ENCODE measurements around the gene SMAD1. TPM values are rescaled to one million over a fixed set of nuclear protein-coding genes. Genes with fewer than 3 reads are reported as not detected.
A peak's percentile ranks its signal among the peaks of the same experiment; 100 is the strongest.

SMAD1 gene
- total RNA-seq, 2 experiments from 2014 or later: 1.2 to 1.9 TPM

GRCh38 chr4:145540235-145540634 is 58.6 kb downstream of the SMAD1 start:
- no peak for ATAC-seq
- CTCF ChIA-PET: no interaction called here
- DNase-seq: no peak
- Mint-ChIP-seq H3K4me1 (no peaks in the 10 kb centered on the region), H3K36me3 (no peaks in the 10 kb centered on the region), H3K27me3 (peaks cover 43% of the 10 kb centered on the region), H3K9me3 (ENCODE audit: low read depth) (no peaks in the 10 kb centered on the region), H3K27ac (no peak overlapping the region), H3K4me3 (no peak overlapping the region)

GRCh38 chr4:145541346-145541745 is 59.7 kb downstream of the SMAD1 start:
- DNase-seq (no peak), ATAC-seq (no peak)
- no peak overlapping the region for H3K27ac Mint-ChIP-seq
- H3K27me3 Mint-ChIP-seq: peaks cover 43% of the 10 kb centered on the region
- CTCF ChIA-PET: no interaction called here
- no peak overlapping the region for H3K4me3 Mint-ChIP-seq
- no peaks in the 10 kb centered on the region for H3K9me3 Mint-ChIP-seq (ENCODE audit: low read depth)
- no peaks in the 10 kb centered on the region for H3K4me1 Mint-ChIP-seq
- no peaks in the 10 kb centered on the region for H3K36me3 Mint-ChIP-seq

GRCh38 chr4:145545031-145545430 is 63.4 kb downstream of the SMAD1 start:
- Mint-ChIP-seq H3K4me1 (no peaks in the 10 kb centered on the region), H3K4me3 (no peak overlapping the region), H3K9me3 (ENCODE audit: low read depth) (no peaks in the 10 kb centered on the region), H3K27ac (no peak overlapping the region), H3K36me3 (no peaks in the 10 kb centered on the region), H3K27me3 (peaks cover 20% of the 10 kb centered on the region)
- ATAC-seq: no peak
- CTCF ChIA-PET: interaction anchor here (1.7 kb wide), 1 partner anchor 12 kb away, joined by 5 read pairs; no protein-coding TSS in a partner anchor
- no peak for DNase-seq

- CTCF ChIA-PET: interaction anchor here (1.7 kb wide), 1 partner anchor 12 kb away, joined by 5 read pairs; no protein-coding TSS in a partner anchor
- no peaks in the 10 kb centered on the region for H3K36me3 Mint-ChIP-seq
- no peaks in the 10 kb centered on the region for H3K9me3 Mint-ChIP-seq (ENCODE audit: low read depth)
- H3K27me3 Mint-ChIP-seq: peaks cover 20% of the 10 kb centered on the region
- H3K27ac Mint-ChIP-seq: no peak overlapping the region
- H3K4me3 Mint-ChIP-seq: no peak overlapping the region
- no peak for DNase-seq
- no peaks in the 10 kb centered on the region for H3K4me1 Mint-ChIP-seq
- ATAC-seq: no peak
Observed at GRCh38 chr4:145545538-145546174, 64.0 kb downstream of the SMAD1 start.

GRCh38 chr4:145546175-145546915 is 64.7 kb downstream of the SMAD1 start:
- no peak overlapping the region for H3K4me3 Mint-ChIP-seq
- no peak for DNase-seq
- no peaks in the 10 kb centered on the region for H3K36me3 Mint-ChIP-seq
- ATAC-seq: no peak
- H3K27me3 Mint-ChIP-seq: peaks cover 18% of the 10 kb centered on the region
- no peaks in the 10 kb centered on the region for H3K4me1 Mint-ChIP-seq
- CTCF ChIA-PET: interaction anchor here (1.7 kb wide), 1 partner anchor 11 kb away, joined by 5 read pairs; no protein-coding TSS in a partner anchor
- no peak overlapping the region for H3K27ac Mint-ChIP-seq
- no peaks in the 10 kb centered on the region for H3K9me3 Mint-ChIP-seq (ENCODE audit: low read depth)

GRCh38 chr4:145551660-145552059 is 70.0 kb downstream of the SMAD1 start:
- no peak overlapping the region for H3K4me3 Mint-ChIP-seq
- no peak overlapping the region for H3K27ac Mint-ChIP-seq
- H3K9me3 Mint-ChIP-seq (ENCODE audit: low read depth): no peaks in the 10 kb centered on the region
- peaks cover 4% of the 10 kb centered on the region for H3K4me1 Mint-ChIP-seq
- H3K36me3 Mint-ChIP-seq: no peaks in the 10 kb centered on the region
- no peaks in the 10 kb centered on the region for H3K27me3 Mint-ChIP-seq
- DNase-seq (no peak), ATAC-seq (no peak)
- CTCF ChIA-PET: no interaction called here

- Mint-ChIP-seq H3K27me3 (no peaks in the 10 kb centered on the region), H3K4me3 (no peak overlapping the region), H3K36me3 (no peaks in the 10 kb centered on the region), H3K4me1 (peaks cover 4% of the 10 kb centered on the region), H3K27ac (no peak overlapping the region), H3K9me3 (ENCODE audit: low read depth) (no peaks in the 10 kb centered on the region)
- CTCF ChIA-PET: no interaction called here
- DNase-seq (no peak), ATAC-seq (no peak)
Observed at GRCh38 chr4:145552181-145552822, 70.6 kb downstream of the SMAD1 start.

GRCh38 chr4:145553375-145553774 is 71.7 kb downstream of the SMAD1 start:
- CTCF ChIA-PET: no interaction called here
- Mint-ChIP-seq H3K27me3 (no peaks in the 10 kb centered on the region), H3K36me3 (no peaks in the 10 kb centered on the region), H3K4me3 (no peak overlapping the region), H3K9me3 (ENCODE audit: low read depth) (no peaks in the 10 kb centered on the region), H3K4me1 (peaks cover 4% of the 10 kb centered on the region), H3K27ac (no peak overlapping the region)
- ATAC-seq: no peak
- DNase-seq: no peak

- Mint-ChIP-seq H3K4me1 (peaks cover 4% of the 10 kb centered on the region), H3K4me3 (no peak overlapping the region), H3K27me3 (peaks cover 4% of the 10 kb centered on the region), H3K9me3 (ENCODE audit: low read depth) (no peaks in the 10 kb centered on the region), H3K36me3 (no peaks in the 10 kb centered on the region), H3K27ac (no peak overlapping the region)
- ATAC-seq (no peak), DNase-seq (no peak)
- CTCF ChIA-PET: no interaction called here
Observed at GRCh38 chr4:145554691-145555090, 73.0 kb downstream of the SMAD1 start.

GRCh38 chr4:145557720-145558119 is 76.1 kb downstream of the SMAD1 start:
- CTCF ChIA-PET: interaction anchor here (0.7 to 1.3 kb wide), 10 partner anchors 10 to 379 kb away, joined by 3 to 6 read pairs (median 4); no protein-coding TSS in a partner anchor
- Mint-ChIP-seq H3K9me3 (ENCODE audit: low read depth) (no peaks in the 10 kb centered on the region), H3K27me3 (peaks cover 11% of the 10 kb centered on the region), H3K4me1 (peaks cover under 1% of the 10 kb centered on the region), H3K36me3 (no peaks in the 10 kb centered on the region), H3K27ac (no peak overlapping the region), H3K4me3 (no peak overlapping the region)
- ATAC-seq (peak; percentile 71), DNase-seq (peak; percentile 61)

GRCh38 chr4:145563293-145563985 is 81.8 kb downstream of the SMAD1 start:
- Mint-ChIP-seq H3K4me1 (no peaks in the 10 kb centered on the region), H3K9me3 (ENCODE audit: low read depth) (no peaks in the 10 kb centered on the region), H3K27me3 (peaks cover 20% of the 10 kb centered on the region), H3K4me3 (no peak overlapping the region), H3K27ac (no peak overlapping the region), H3K36me3 (no peaks in the 10 kb centered on the region)
- no peak for ATAC-seq
- CTCF ChIA-PET: interaction anchor here (1.0 kb wide), 1 partner anchor 54 kb away, joined by 3 read pairs; no protein-coding TSS in a partner anchor
- no peak for DNase-seq

GRCh38 chr4:145564540-145564939 is 82.9 kb downstream of the SMAD1 start:
- CTCF ChIA-PET: no interaction called here

GRCh38 chr4:145565328-145565727 is 83.7 kb downstream of the SMAD1 start:
- Mint-ChIP-seq H3K9me3 (ENCODE audit: low read depth) (peaks cover 2% of the 10 kb centered on the region), H3K36me3 (no peaks in the 10 kb centered on the region), H3K27me3 (peaks cover 34% of the 10 kb centered on the region), H3K27ac (no peak overlapping the region), H3K4me3 (no peak overlapping the region), H3K4me1 (no peaks in the 10 kb centered on the region)
- ATAC-seq (no peak), DNase-seq (no peak)
- CTCF ChIA-PET: no interaction called here

More at GRCh38 chr4:145564540-145564939, 82.9 kb downstream of the SMAD1 start:
- no peaks in the 10 kb centered on the region for H3K36me3 Mint-ChIP-seq
- H3K4me1 Mint-ChIP-seq: no peaks in the 10 kb centered on the region
- H3K27me3 Mint-ChIP-seq: peaks cover 27% of the 10 kb centered on the region
- peaks cover 2% of the 10 kb centered on the region for H3K9me3 Mint-ChIP-seq (ENCODE audit: low read depth)
- no peak overlapping the region for H3K4me3 Mint-ChIP-seq
- H3K27ac Mint-ChIP-seq: no peak overlapping the region
- ATAC-seq: no peak
- no peak for DNase-seq
